HUES64 (cell line): ENCODE data around the gene PRKAG2.
"Not testable (repeated sequence)": the region's sequence is repeated elsewhere in the genome, so short reads cannot be mapped to it uniquely, and the experiment has no call there.

Source experiments
- H3K27ac ChIP-seq: 2 replicates; pipeline ENCODE4 v1.7.0; 2013; ENCODE audit warnings: low read depth, low read length, inconsistent platforms
- H3K27me3 ChIP-seq: 2 replicates; pipeline ENCODE4 v1.6.1; 2013; ENCODE audit warnings: mild to moderate bottlenecking, low read length; ENCODE audit not compliant: insufficient read depth
- H3K36me3 ChIP-seq: 2 replicates; pipeline ENCODE4 v1.6.1; 2013; ENCODE audit warnings: mild to moderate bottlenecking, low read length; ENCODE audit not compliant: insufficient read depth
- H3K4me1 ChIP-seq: 2 replicates; pipeline ENCODE4 v1.6.1; 2013; ENCODE audit warnings: mild to moderate bottlenecking, low read length, moderate library complexity; ENCODE audit not compliant: insufficient read depth
- H3K4me3 ChIP-seq: 2 replicates; pipeline ENCODE4 v1.5.1; 2013; ENCODE audit warnings: mild to moderate bottlenecking, low read length, moderate library complexity
- H3K9ac ChIP-seq: 2 replicates; pipeline ENCODE4 v1.6.1; 2013; ENCODE audit warnings: mild to moderate bottlenecking, low read depth, low read length
- H3K9me3 ChIP-seq: 2 replicates; pipeline ENCODE4 v1.6.1; 2013; ENCODE audit warnings: low read depth, low read length; ENCODE audit not compliant: insufficient read depth
- WGBS: fragments of 150-250, 120-280 bp; methylation state at CpG from one replicate; pipeline ENCODE4 v1.1.7; 2013; ENCODE audit warnings: missing lambda C conversion rate; 5-methylcytosine and 5-hydroxymethylcytosine counted together

PRKAG2 gene

DNA sequence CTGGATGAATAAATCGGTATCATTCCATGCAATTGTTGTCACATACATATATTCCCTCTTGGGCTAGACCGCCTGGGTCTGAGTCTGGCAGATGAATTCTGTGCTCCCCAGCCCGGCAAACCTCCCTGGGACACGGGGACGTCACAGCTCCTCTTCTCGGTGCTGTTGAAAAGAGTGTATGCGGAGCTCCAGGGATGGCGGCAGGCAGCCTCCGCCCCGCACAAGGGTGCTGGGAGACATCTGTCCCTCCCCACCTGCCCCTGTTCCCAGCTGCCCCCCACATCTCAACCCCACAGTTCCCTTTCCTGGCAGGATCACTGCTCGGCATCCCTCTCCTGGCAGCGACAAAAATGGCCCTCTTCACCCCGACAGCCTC is 32.1 kb downstream of the PRKAG2 start:
- Histone ChIP-seq H3K9me3 (no peaks in the 10 kb centered on the region), H3K4me3 (no peak overlapping the region), H3K27ac (no peak overlapping the region), H3K36me3 (no peaks in the 10 kb centered on the region), H3K4me1 (no peaks in the 10 kb centered on the region), H3K9ac (no peak overlapping the region), H3K27me3 (no peaks in the 10 kb centered on the region)
- WGBS, result 94% methylated on average over 13 of the region's 13 CpGs

DNA sequence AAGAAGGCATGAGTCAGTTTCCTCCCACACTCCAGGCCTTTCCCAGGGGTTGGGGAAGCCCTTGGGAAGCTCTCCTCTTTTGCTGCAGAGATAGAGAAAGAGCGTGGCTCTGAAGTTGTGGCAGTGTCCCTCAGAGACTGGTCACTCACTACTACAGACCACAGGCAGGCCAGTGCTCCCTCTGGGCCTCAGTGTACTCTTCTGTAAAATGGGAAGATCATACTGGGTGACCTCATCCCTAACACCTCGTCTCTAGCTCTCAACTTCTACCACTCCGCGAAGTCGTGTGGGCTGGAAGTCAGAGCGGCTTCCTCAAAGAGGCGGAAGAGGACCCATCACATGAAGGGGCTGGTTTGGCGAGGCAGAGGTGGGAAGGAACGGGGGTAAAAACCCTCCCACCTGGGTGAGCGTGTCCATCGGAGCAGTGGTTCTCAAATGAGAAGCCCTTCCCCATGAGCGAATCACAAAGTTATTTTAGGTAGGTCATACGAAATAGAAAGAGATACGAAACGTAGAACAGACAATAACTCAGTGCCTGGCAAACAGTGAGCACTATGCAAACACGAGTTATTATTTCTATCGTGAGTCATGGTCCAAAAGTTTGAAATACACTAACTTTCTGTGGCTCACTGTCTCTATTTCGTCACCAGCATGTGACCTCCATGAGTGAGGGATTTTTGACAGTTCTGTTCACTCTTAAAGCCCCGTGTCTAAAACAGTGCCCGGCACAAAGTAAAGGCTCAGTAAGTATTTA is 32.7 kb downstream of the PRKAG2 start:
- no peaks in the 10 kb centered on the region for H3K36me3 ChIP-seq
- no peak overlapping the region for H3K9ac ChIP-seq
- no peaks in the 10 kb centered on the region for H3K9me3 ChIP-seq
- H3K27me3 ChIP-seq, result no peaks in the 10 kb centered on the region
- 95% methylated on average over 20 of the region's 20 CpGs for WGBS
- no peaks in the 10 kb centered on the region for H3K4me1 ChIP-seq
- H3K4me3 ChIP-seq, result no peak overlapping the region
- no peak overlapping the region for H3K27ac ChIP-seq

DNA sequence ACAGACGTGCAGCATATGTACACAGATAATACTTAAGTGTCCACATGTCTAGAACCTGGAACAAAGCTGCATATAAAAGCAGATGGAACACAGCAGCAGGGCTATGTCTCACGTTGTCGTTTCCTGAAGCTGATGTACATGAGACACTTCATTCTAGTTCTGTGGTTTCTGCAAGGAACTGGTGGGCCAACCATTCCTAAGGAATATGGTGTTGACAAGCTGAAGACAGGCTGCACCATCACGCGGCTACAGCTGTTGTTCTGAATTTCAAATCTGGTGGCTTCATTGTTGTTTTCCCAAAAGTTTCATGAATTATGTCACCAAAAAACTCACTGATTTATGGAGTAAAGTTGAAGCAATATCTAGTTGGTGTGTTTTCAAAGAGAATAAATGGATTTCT is 33.7 kb downstream of the PRKAG2 start:
- H3K36me3 ChIP-seq, result no peaks in the 10 kb centered on the region
- WGBS, result 93% methylated on average over 5 of the region's 5 CpGs
- no peaks in the 10 kb centered on the region for H3K27me3 ChIP-seq
- H3K9me3 ChIP-seq, result no peaks in the 10 kb centered on the region
- no peak overlapping the region for H3K27ac ChIP-seq
- H3K4me1 ChIP-seq, result 0 out of 2 replicates have a peak, but pooled peaks cover under 1% of the 10 kb centered on the region
- H3K4me3 ChIP-seq, result no peak overlapping the region
- no peak overlapping the region for H3K9ac ChIP-seq

DNA sequence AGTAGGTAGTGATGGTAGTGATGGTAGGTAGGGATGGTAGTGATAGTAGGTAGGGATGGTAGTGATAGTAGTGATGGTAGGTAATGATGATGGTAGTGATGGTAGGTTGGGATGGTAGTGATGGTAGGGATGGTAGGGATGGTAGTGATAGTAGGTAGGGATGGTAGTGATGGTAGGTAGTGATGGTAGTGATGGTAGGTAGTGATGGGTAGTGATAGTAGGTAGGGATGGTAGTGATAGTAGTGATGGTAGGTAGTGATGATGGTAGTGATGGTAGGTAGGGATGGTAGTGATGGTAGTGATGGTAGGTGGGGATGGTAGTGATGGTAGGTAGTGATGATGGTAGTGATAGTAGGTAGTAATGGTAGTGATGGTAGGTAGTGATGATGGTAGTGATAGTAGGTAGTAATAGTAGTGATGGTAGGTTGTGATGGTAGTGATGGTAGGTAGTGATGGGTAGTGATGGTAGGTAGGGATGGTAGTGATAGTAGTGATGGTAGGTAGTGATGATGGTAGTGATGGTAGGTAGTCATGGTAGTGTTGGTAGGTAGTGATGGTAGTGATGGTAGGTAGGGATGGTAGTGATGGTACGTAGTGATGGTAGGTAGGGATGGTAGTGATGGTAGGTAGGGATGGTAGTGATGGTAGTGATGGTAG is 35.4 kb downstream of the PRKAG2 start:
- H3K4me1 ChIP-seq, result peaks cover 11% of the 10 kb centered on the region; the same call in 1 of the 2 replicates
- H3K36me3 ChIP-seq, H3K9ac ChIP-seq, H3K27me3 ChIP-seq, H3K9me3 ChIP-seq, H3K4me3 ChIP-seq, H3K27ac ChIP-seq: not testable (repeated sequence)
- 94% methylated on average over 1 of the region's 1 CpG for WGBS

DNA sequence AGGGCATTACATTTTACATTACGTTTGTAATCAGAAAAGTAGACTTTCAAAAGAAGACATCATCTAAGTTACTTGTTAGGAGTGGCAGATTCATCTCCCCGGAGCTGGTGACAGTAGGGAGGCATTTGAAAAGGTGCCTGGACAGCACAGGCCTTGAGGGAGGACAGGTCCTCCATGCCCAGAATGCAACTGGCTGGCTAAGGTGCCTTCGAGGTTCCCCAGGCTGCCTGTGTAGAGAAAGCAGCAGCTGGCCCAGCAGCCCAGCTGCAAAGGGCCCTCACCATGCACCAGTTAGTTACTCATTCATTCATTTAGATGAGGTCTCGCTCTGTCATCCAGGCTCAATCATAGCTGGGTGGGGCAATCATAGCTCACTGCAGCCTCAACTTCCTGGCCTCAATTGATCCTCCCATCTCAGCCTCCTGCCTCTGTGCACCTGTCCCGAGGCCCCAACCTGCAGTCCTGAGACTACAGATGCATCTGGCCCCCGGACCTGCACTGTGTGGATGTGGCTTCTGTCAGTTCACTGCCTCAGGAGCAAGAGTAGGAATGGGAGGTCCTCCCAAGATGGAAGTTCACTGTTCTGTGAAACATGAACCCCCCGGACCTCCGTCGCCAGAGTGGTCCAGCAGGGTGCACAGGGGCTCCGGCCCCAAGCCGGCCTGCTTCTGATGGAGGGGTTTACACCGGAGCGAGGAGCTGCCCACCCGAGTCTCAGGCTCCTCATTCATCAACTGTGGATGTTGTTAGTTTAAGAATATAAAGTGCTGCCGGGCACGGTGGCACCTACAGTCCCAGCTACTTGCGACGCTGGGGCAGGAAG is 36.6 kb downstream of the PRKAG2 start:
- Histone ChIP-seq H3K27me3 (no peaks in the 10 kb centered on the region), H3K4me1 (peaks cover 11% of the 10 kb centered on the region; the same call in 1 of the 2 replicates), H3K27ac (no peak overlapping the region), H3K4me3 (no peak overlapping the region), H3K9ac (no peak overlapping the region), H3K36me3 (no peaks in the 10 kb centered on the region), H3K9me3 (no peaks in the 10 kb centered on the region)
- WGBS, result 93% methylated on average over 18 of the region's 18 CpGs

DNA sequence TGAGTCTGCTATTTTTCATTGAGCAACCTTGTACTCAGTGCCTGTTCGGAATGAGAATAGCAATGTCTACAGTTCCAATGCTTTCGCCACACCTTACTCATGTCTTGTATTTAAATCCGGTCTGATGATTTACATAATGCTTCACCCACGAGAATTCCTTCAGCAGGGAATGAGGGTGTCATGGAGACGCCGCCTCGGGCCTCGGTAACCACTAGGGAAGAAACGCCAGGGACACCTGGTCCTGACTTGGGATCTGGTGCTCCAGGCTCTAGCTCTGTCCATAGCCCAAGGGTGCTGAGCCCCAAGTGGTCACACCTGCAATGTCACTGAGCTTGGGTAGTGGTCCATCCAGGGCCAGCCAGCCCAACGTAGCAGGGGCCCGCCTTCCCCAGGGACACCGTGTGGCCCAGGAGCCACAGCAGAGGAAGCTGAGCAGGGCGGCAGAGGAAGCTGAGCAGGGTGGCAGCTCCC is 37.4 kb downstream of the PRKAG2 start:
- H3K9ac ChIP-seq, result no peak overlapping the region
- H3K4me3 ChIP-seq, result no peak overlapping the region
- H3K9me3 ChIP-seq, result no peaks in the 10 kb centered on the region
- H3K4me1 ChIP-seq, result peaks cover 11% of the 10 kb centered on the region; the same call in 1 of the 2 replicates
- no peaks in the 10 kb centered on the region for H3K27me3 ChIP-seq
- no peaks in the 10 kb centered on the region for H3K36me3 ChIP-seq
- H3K27ac ChIP-seq, result no peak overlapping the region
- 92% methylated on average over 13 of the region's 13 CpGs for WGBS

DNA sequence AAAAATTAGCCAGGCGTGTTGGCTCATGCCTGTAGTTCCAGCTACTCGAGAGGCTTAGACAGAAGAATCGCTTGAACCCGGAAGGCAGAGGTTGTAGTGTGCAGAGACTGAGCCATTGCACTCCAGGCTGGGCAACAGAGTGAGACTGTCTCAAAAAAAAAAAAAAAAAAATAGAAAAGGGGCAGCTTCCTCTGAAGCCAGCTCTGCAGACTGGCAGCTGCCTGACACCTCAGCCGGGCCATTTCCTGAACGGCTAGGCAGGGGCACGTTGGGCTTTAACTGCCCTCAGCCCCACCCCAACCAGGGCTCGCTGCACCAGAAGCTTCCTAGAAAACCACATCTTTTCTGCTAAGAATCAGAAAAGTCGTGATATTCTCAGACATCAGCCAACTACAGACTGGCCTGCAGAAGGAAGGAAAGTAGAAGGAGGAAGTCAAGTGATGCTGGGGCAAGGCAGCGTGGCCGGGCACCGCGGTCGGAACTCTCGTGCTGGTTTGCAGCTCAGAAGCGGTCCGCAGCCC is 38.0 kb downstream of the PRKAG2 start:
- Histone ChIP-seq H3K9ac (no peak overlapping the region), H3K4me1 (peaks cover 11% of the 10 kb centered on the region; the same call in 1 of the 2 replicates), H3K27me3 (no peaks in the 10 kb centered on the region), H3K4me3 (no peak overlapping the region), H3K27ac (no peak overlapping the region), H3K9me3 (no peaks in the 10 kb centered on the region), H3K36me3 (no peaks in the 10 kb centered on the region)
- WGBS, result 85% methylated on average over 17 of the region's 17 CpGs

DNA sequence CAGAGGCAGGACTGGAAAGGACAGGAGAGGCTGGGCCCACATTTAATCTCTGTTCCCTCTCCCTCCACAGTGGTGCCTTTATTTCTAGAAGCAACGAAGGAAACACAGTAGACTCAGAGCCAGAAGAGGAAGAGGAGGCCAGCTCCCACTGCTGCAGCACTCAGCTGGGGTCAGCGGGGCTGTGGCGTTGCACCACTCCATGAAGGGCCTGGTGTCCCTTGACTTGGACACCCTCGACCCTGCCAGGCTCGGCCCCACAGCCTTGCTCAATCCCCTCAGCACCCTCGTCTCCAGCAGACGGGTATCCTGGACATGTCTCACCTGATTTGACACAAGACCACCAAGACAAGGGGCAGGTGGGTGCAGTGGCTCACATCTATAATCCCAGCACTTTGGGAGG is 38.8 kb downstream of the PRKAG2 start:
- H3K27me3 ChIP-seq, result no peaks in the 10 kb centered on the region
- H3K4me1 ChIP-seq, result peaks cover 11% of the 10 kb centered on the region; the same call in 1 of the 2 replicates
- no peak overlapping the region for H3K27ac ChIP-seq
- no peak overlapping the region for H3K4me3 ChIP-seq
- 80% methylated on average over 7 of the region's 7 CpGs for WGBS
- no peaks in the 10 kb centered on the region for H3K36me3 ChIP-seq
- peak overlapping the region; percentile 8; the same call in 1 of the 2 replicates for H3K9ac ChIP-seq
- no peaks in the 10 kb centered on the region for H3K9me3 ChIP-seq

DNA sequence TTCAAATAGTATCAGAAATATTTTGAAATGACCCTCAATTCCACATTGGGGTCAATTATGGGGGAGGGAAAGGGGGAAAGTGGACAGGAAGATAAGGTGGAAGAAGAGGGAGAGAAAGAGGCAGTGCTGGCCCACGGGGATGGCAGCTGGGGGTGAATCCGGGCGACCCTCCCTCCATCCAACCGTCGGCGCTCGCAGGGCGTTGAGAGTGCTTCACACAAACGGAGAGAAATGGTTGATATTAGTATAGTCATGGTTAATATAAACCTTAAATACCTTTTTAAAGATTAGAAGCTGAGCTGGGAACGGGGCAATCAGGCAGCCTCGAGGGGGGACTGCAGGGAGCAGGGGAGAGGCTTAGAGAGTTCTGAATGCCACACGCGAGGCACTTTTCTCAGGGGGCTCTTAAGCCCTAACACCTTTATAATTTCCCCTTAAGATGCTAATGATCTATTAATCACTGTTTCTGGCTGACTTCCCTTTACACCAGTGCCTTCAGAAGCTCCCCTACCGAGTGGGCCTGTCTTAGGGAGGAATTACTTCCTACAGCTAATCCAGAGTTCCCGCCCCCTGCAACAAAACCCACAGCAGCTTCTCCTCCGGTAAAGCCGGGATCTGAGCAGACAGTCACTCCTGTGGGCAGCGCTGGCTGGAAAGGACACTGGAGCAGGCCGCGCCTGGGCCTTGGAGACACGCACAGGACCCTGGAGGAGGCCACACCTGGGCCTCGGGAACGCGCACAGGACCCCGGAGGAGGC is 39.5 kb downstream of the PRKAG2 start:
- H3K4me3 ChIP-seq, result no peak overlapping the region
- H3K36me3 ChIP-seq, result no peaks in the 10 kb centered on the region
- no peaks in the 10 kb centered on the region for H3K9me3 ChIP-seq
- peak overlapping the region; percentile 8; the same call in 1 of the 2 replicates for H3K9ac ChIP-seq
- WGBS, result 37% methylated on average over 24 of the region's 25 CpGs
- no peak overlapping the region for H3K27ac ChIP-seq
- H3K27me3 ChIP-seq, result no peaks in the 10 kb centered on the region
- H3K4me1 ChIP-seq, result peaks cover 11% of the 10 kb centered on the region; the same call in 1 of the 2 replicates

DNA sequence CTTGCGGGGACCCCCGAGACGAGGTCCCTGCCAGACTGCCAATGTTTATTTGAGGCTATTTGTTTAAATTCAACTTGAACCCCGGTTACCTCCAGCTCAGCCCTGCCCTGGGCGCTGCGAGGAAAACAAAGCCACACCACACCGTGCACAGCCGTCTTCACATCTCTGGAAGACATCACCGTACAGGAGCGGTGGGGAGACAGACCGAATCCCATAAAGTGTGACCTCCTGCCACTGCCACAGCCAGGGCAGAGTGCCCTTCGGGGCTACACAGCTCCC is 40.0 kb downstream of the PRKAG2 start:
- Histone ChIP-seq H3K4me1 (peaks cover 11% of the 10 kb centered on the region; the same call in 1 of the 2 replicates), H3K4me3 (no peak overlapping the region), H3K27me3 (no peaks in the 10 kb centered on the region), H3K9ac (no peak overlapping the region), H3K9me3 (no peaks in the 10 kb centered on the region), H3K27ac (no peak overlapping the region), H3K36me3 (no peaks in the 10 kb centered on the region)
- 88% methylated on average over 12 of the region's 12 CpGs for WGBS
